HFFc6 (cell line): ENCODE measurements around the gene ALDH4A1. TPM values are rescaled to one million over a fixed set of nuclear protein-coding genes. Genes with fewer than 3 reads are reported as not detected.

Experiments used
- DNase-seq: peaks from one replicate; pipeline ENCODE4 v3.0.0-alpha.2; 2018
- H3K27ac Mint-ChIP-seq: 2 replicates; pipeline ENCODE4 v1.8.0; 2020; ENCODE audit warnings: mild to moderate bottlenecking, mixed read lengths
- H3K27me3 Mint-ChIP-seq: 2 replicates; pipeline ENCODE4 v1.8.0; 2021; ENCODE audit warnings: mild to moderate bottlenecking, moderate library complexity, mixed read lengths; ENCODE audit not compliant: insufficient read depth
- H3K36me3 Mint-ChIP-seq: 2 replicates; pipeline ENCODE4 v1.8.0; 2021; ENCODE audit warnings: low read depth, mixed read lengths
- H3K4me1 Mint-ChIP-seq: 2 replicates; pipeline ENCODE4 v1.8.0; 2020; ENCODE audit warnings: low read depth, mixed read lengths
- H3K4me3 Mint-ChIP-seq: 2 replicates; pipeline ENCODE4 v1.8.0; 2020; ENCODE audit warnings: mild to moderate bottlenecking, moderate library complexity, mixed read lengths
- H3K9me3 Mint-ChIP-seq: 2 replicates; pipeline ENCODE4 v1.8.0; 2020; ENCODE audit warnings: mild to moderate bottlenecking, mixed read lengths
- CTCF ChIP-seq: fragments of 200-600 bp; sonication (generic); IDR thresholded peaks from 2 replicates; pipeline ENCODE4 v1.5.0; 2021; ENCODE audit warnings: antibody characterized with exemption, mild to moderate bottlenecking
- total RNA-seq, 6 experiments: library from RNA; stranded (reverse); fragmentation: NEBNext Ultra II Directional; extraction: Animal tissue kit (Norgen Biotek cat#: 25700); gene quantifications; 2 replicates in 1 of 6; 3 replicates in 5 of 6; pipeline ENCODE4 v1.2.3, GENCODE V29; 2021

Gene ALDH4A1
- total RNA-seq, 6 experiments from 2014 or later = 18.3 to 24.1 (median 20.2) TPM

DNA sequence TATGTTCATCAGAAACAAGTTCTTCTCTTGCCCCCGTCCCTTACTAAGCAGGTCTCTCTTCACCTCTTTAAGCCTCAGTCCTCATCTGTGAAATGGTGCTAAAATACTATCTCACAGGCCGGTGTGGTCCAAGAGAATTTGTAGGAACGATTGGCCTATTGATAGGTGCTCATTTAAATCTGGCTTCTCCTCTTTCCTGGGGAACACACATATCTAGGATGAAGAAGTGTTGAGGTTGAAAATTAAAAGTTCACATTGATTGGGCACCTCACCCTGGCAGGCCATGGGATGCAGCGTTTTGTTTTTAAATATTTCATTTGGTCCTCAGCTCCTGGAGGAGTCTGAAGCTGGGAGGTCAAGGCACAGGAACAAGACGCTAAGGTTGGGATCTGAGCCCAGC lies 34.0 kb downstream of the ALDH4A1 start:
- H3K27me3 Mint-ChIP-seq = peaks cover 53% of the 10 kb centered on the region
- H3K27ac Mint-ChIP-seq = no peak overlapping the region
- no peaks in the 10 kb centered on the region for H3K9me3 Mint-ChIP-seq
- no peak for TF ChIP-seq CTCF
- no peaks in the 10 kb centered on the region for H3K36me3 Mint-ChIP-seq
- no peak for DNase-seq
- no peak overlapping the region for H3K4me3 Mint-ChIP-seq
- no peaks in the 10 kb centered on the region for H3K4me1 Mint-ChIP-seq

GRCh38 chr1:18866846-18867245 lies 35.5 kb downstream of the ALDH4A1 start:
- DNase-seq = no peak
- no peak for TF ChIP-seq CTCF
- Mint-ChIP-seq H3K4me1 (no peaks in the 10 kb centered on the region), H3K9me3 (no peaks in the 10 kb centered on the region), H3K27me3 (peaks cover 55% of the 10 kb centered on the region), H3K36me3 (no peaks in the 10 kb centered on the region), H3K27ac (no peak overlapping the region), H3K4me3 (no peak overlapping the region)

DNA sequence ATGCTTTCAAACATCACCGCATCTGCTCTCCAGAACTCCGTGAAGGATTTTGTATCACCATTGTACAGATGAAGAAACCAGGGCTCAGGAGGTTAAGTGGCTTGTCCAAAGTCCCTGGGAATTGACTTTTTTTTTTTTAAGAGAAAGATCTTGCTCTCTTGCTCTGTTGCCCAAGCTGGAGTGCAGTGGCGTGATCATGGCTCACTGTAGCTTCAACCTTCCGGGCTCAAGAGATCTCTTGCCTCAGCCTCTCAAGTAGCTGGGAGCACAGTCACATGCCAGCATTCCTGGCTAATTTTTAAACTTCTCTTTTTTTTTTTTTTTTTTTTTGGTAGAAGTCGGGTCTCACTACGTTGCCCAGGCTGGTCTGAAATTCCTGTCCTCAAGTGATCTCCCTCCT lies 36.0 kb downstream of the ALDH4A1 start:
- Mint-ChIP-seq H3K4me1 (no peaks in the 10 kb centered on the region), H3K9me3 (no peaks in the 10 kb centered on the region), H3K36me3 (no peaks in the 10 kb centered on the region), H3K27ac (no peak overlapping the region), H3K4me3 (no peak overlapping the region), H3K27me3 (peaks cover 58% of the 10 kb centered on the region)
- TF ChIP-seq CTCF = no peak
- DNase-seq = no peak

GRCh38 chr1:18865176-18865575 lies 37.2 kb downstream of the ALDH4A1 start:
- no peak overlapping the region for H3K4me3 Mint-ChIP-seq
- no peak overlapping the region for H3K27ac Mint-ChIP-seq
- H3K27me3 Mint-ChIP-seq = peaks cover 52% of the 10 kb centered on the region
- H3K36me3 Mint-ChIP-seq = no peaks in the 10 kb centered on the region
- TF ChIP-seq CTCF = no peak
- H3K9me3 Mint-ChIP-seq = no peaks in the 10 kb centered on the region
- no peaks in the 10 kb centered on the region for H3K4me1 Mint-ChIP-seq
- DNase-seq = no peak

- DNase-seq = no peak
- no peaks in the 10 kb centered on the region for H3K4me1 Mint-ChIP-seq
- TF ChIP-seq CTCF = no peak
- no peak overlapping the region for H3K4me3 Mint-ChIP-seq
- H3K27ac Mint-ChIP-seq = no peak overlapping the region
- peaks cover 36% of the 10 kb centered on the region for H3K27me3 Mint-ChIP-seq
- H3K36me3 Mint-ChIP-seq = no peaks in the 10 kb centered on the region
- H3K9me3 Mint-ChIP-seq = no peaks in the 10 kb centered on the region
Measured at GRCh38 chr1:18861590-18861989, 40.8 kb downstream of the ALDH4A1 start.

DNA sequence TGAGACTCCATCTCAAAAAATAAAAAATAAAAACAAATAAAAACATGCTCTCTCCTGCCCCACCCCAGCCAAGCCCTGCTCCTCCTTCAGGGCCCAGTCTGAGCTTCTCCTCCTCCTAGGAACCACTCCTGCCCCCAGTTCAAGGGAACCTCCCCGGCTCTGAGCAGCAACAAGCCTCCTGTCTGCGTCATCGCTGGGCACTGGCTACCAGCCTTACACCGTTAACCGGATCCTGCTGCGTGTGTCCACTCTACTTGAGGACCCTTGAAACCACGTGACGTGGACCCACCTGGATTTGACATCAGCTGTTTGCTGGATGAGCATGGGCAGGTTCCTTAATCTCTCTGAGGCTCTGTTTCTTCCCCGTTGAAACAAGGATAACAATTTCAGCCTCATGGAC lies 41.3 kb downstream of the ALDH4A1 start:
- H3K4me1 Mint-ChIP-seq = no peaks in the 10 kb centered on the region
- no peaks in the 10 kb centered on the region for H3K9me3 Mint-ChIP-seq
- H3K36me3 Mint-ChIP-seq = no peaks in the 10 kb centered on the region
- no peak overlapping the region for H3K27ac Mint-ChIP-seq
- TF ChIP-seq CTCF = no peak
- H3K4me3 Mint-ChIP-seq = no peak overlapping the region
- H3K27me3 Mint-ChIP-seq = peaks cover 31% of the 10 kb centered on the region
- DNase-seq = no peak
